ENCODE measurements around the gene ANGPTL7.

DNA sequence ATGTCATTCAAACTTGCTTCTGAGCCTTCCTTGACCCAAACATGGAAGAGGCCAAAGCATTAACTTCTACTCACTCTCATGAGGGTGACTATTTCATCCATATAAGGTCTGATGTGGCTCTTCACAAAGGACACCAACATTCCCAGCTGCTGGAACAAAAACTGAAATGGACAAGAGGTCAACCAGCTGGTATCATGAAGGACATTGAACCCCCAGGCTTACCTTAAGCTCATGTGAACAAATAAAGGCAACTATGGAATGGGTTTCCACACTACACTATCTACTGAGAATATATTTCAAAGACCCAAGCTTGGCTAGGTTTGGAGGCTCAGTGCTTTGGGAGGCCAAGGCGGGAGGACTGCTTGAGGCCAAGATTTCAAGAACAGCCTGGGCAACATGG lies 26.9 kb downstream of the ANGPTL7 start:
- no peak for TF ChIP-seq CTCF (IDR thresholded peaks at IDR 0.05)
- no peak for TF ChIP-seq POLR2A (IDR thresholded peaks at IDR 0.05)

Measured in sigmoid colon (tissue), 3 donors.